GM12878 (cell line): ENCODE measurements around the gene SBNO2. TPM values are rescaled to one million over a fixed set of nuclear protein-coding genes. Genes with fewer than 3 reads are reported as not detected.

Source experiments
- ATAC-seq: fragments of 200-7000 bp; cut with Tn5 transposase; 3 replicates; pipeline ENCODE4 v1.9.1; 2020; ENCODE audit warnings: mild to moderate bottlenecking, moderate library complexity
- BruUV-seq: library from RNA; stranded (reverse); fragments of 400-500 nt; replicated peaks from 2 replicates; lab custom pipeline; 2021; lab: Mats Ljungman, UMichigan
- CTCF ChIA-PET: fragments of 300-600 bp; sonication (Branson Sonifier 250); formaldehyde crosslinking; extraction: SDS; loops from one replicate; lab custom pipeline; 2021; ENCODE audit warnings: inconsistent platforms; lab: Yijun Ruan, JAX
- POLR2A ChIA-PET: fragments of 350-600 bp; formaldehyde crosslinking; extraction: SDS; loops from one replicate; lab custom pipeline; 2021; ENCODE audit warnings: inconsistent platforms; lab: Charles Lee
- RAD21 ChIA-PET: fragments of 300-600 bp; sonication (Branson Sonifier 250); formaldehyde crosslinking; loops from one replicate; lab custom pipeline; 2023; ENCODE audit warnings: antibody characterized with exemption; ENCODE audit not compliant: unreplicated experiment; lab: Charles Lee
- SMC1A ChIA-PET: fragments of 300-600 bp; sonication (Branson Sonifier 250); formaldehyde crosslinking; loops from one replicate; lab custom pipeline; 2023; ENCODE audit not compliant: unreplicated experiment, uncharacterized antibody; lab: Charles Lee
- DNase-seq: peaks from one replicate; pipeline ENCODE4 v3.0.0-alpha.2; 2011; ENCODE audit warnings: low read depth, low spot score
- FAIRE-seq: peaks from 3 replicates; lab custom pipeline; 2011; peaks lifted over from hg19 to GRCh38; lab: Jason Lieb, UNC
- H2AFZ ChIP-seq: 2 replicates; pipeline ENCODE4 v1.6.0; 2011; ENCODE audit warnings: low read depth, low read length, control low read depth; ENCODE audit not compliant: control insufficient read depth
- H3K27ac ChIP-seq: 2 replicates; pipeline ENCODE4 v1.5.1; 2011; ENCODE audit warnings: control low read depth; ENCODE audit not compliant: control insufficient read depth, insufficient read depth
- H3K27me3 ChIP-seq, 2 experiments: replicated peaks in 1 of 2; 2 replicates each; pipeline versions ENCODE4 v1.6.0 to v1.6.1; 2011; ENCODE audit warnings: low read length in 1 of 2; ENCODE audit not compliant: control insufficient read depth in 2 of 2, insufficient read depth in 2 of 2
- H3K36me3 ChIP-seq, 2 experiments: 2 replicates each; pipeline ENCODE4 v1.5.1; 2011; ENCODE audit warnings: low read length in 1 of 2; ENCODE audit not compliant: control insufficient read depth in 2 of 2, insufficient read depth in 2 of 2
- H3K4me1 ChIP-seq: 2 replicates; pipeline ENCODE4 v1.6.1; 2011; ENCODE audit warnings: mild to moderate bottlenecking, low read length, moderate library complexity, mixed read lengths; ENCODE audit not compliant: control insufficient read depth, insufficient read depth
- H3K4me2 ChIP-seq: 2 replicates; pipeline ENCODE4 v1.6.0; 2011; ENCODE audit warnings: control low read depth; ENCODE audit not compliant: control insufficient read depth, insufficient read depth
- H3K4me3 ChIP-seq: fragments of 200-600 bp; sonication (generic); 2 replicates; pipeline ENCODE4 v1.5.1; 2016
- H3K79me2 ChIP-seq: 2 replicates; pipeline ENCODE4 v1.6.0; 2011; ENCODE audit warnings: low read length; ENCODE audit not compliant: control insufficient read depth, insufficient read depth
- H3K9ac ChIP-seq: 2 replicates; pipeline ENCODE4 v1.8.0; 2011; ENCODE audit warnings: low read length, control low read depth, mixed read lengths; ENCODE audit not compliant: control insufficient read depth, insufficient read depth
- H3K9me3 ChIP-seq: replicated peaks from 3 replicates; pipeline ENCODE4 v1.5.1; 2011; ENCODE audit warnings: mild to moderate bottlenecking, low read length; ENCODE audit not compliant: control insufficient read depth, insufficient read depth
- H4K20me1 ChIP-seq: 2 replicates; pipeline ENCODE4 v1.6.0; 2011; ENCODE audit not compliant: control insufficient read depth, insufficient read depth
- ATF7 ChIP-seq: fragments of 450-650 bp; IDR thresholded peaks from 2 replicates; pipeline ENCODE4 v1.6.1; 2016; ENCODE audit warnings: low read depth, mild to moderate bottlenecking
- BACH1 ChIP-seq: fragments of 450-650 bp; IDR thresholded peaks from 2 replicates; pipeline ENCODE4 v1.6.1; 2017; ENCODE audit warnings: mild to moderate bottlenecking, borderline replicate concordance
- BHLHE40 ChIP-seq, 2 experiments: fragments of 450-650 bp in 1 of 2; IDR thresholded peaks; 2 replicates each; pipeline ENCODE4 v1.6.1; 2011 to 2017; ENCODE audit warnings: low read depth in 2 of 2, borderline replicate concordance in 1 of 2, improper control_type of control experiment in 1 of 2, low read length in 1 of 2, mild to moderate bottlenecking in 1 of 2
- CHD4 ChIP-seq: fragments of 200-600 bp; sonication (generic); IDR thresholded peaks from 2 replicates; pipeline ENCODE4 v1.6.1; 2016; ENCODE audit warnings: mild to moderate bottlenecking
- FOS ChIP-seq: IDR thresholded peaks from 3 replicates; pipeline ENCODE4 v1.6.1; 2011; ENCODE audit warnings: borderline replicate concordance; ENCODE audit not compliant: insufficient read length; ENCODE audit errors: extremely low read depth
- GATAD2B ChIP-seq: fragments of 450-650 bp; conservative IDR thresholded peaks from 2 replicates; pipeline ENCODE4 v1.6.1; 2017; ENCODE audit warnings: low read depth, mild to moderate bottlenecking, moderate library complexity
- HDAC6 ChIP-seq: fragments of 200-600 bp; sonication (generic); IDR thresholded peaks from one replicate; pipeline ENCODE4 v1.8.0; 2017; ENCODE audit warnings: antibody characterized with exemption; ENCODE audit not compliant: unreplicated experiment
- NFYA ChIP-seq: IDR thresholded peaks from 2 replicates; pipeline ENCODE4 v1.6.1; 2011; ENCODE audit warnings: low read depth, mild to moderate bottlenecking, low read length, improper control_type of control experiment, borderline replicate concordance
- NR2F1 ChIP-seq: fragments of 450-650 bp; conservative IDR thresholded peaks from 2 replicates; pipeline ENCODE4 v1.6.1; 2017; ENCODE audit warnings: mild to moderate bottlenecking
- NRF1 ChIP-seq: conservative IDR thresholded peaks from 2 replicates; pipeline ENCODE4 v1.6.1; 2011; ENCODE audit warnings: mild to moderate bottlenecking, low read depth, low read length, improper control_type of control experiment
- PML ChIP-seq: IDR thresholded peaks from 2 replicates; pipeline ENCODE4 v1.6.1; 2012; ENCODE audit warnings: low read length, inconsistent platforms
- REST ChIP-seq: IDR thresholded peaks from 2 replicates; pipeline ENCODE4 v1.6.1; 2012; ENCODE audit warnings: mild to moderate bottlenecking, low read depth, low read length
- SMAD1 ChIP-seq: fragments of 450-650 bp; IDR thresholded peaks from 2 replicates; pipeline ENCODE4 v1.6.1; 2018; ENCODE audit warnings: mild to moderate bottlenecking, low read depth; ENCODE audit not compliant: partially characterized antibody
- STAT3 ChIP-seq: IDR thresholded peaks from 2 replicates; pipeline ENCODE4 v1.6.1; 2011; ENCODE audit warnings: low read depth, low read length, improper control_type of control experiment
- TCF12 ChIP-seq: IDR thresholded peaks from 2 replicates; pipeline ENCODE4 v1.6.1; 2011; ENCODE audit warnings: low read depth, mild to moderate bottlenecking, low read length
- ZZZ3 ChIP-seq: IDR thresholded peaks from 2 replicates; pipeline ENCODE4 v1.6.1; 2011; ENCODE audit warnings: low read depth; ENCODE audit not compliant: control insufficient read depth, insufficient read length
- WGBS: methylation state at CpG from one replicate; pipeline ENCODE4 v1.1.6; 2016; ENCODE audit warnings: low lambda C conversion rate; ENCODE audit not compliant: insufficient replicate concordance, insufficient coverage; ENCODE audit errors: missing lambda C conversion rate; 5-methylcytosine and 5-hydroxymethylcytosine counted together
- in situ Hi-C: fragments of 300-500 bp; cut with MboI; formaldehyde crosslinking; loops from 9 replicates; pipeline ENCODE4 v1.14.3; 2018; ENCODE audit warnings: mixed read lengths
- intact Hi-C: fragments of 100-400 bp; cut with micrococcal nuclease; formaldehyde crosslinking; loops from one replicate; pipeline ENCODE4 v1.14.2; 2022; ENCODE audit not compliant: unreplicated experiment
- polyA plus RNA-seq, 11 experiments: library from polyadenylated mRNA; depleted of rRNA in 4 of 11; unstranded in 6 of 11; stranded (reverse) in 5 of 11; fragments of >200 nt; fragmentation: Nextera tagmentation in 4 of 11; fragmentation: Illumina TruSeq in 1 of 11; extraction: Ambion mirVana in 4 of 11; extraction: Trizol in 1 of 11; gene quantifications; 1 replicate in 1 of 11; 2 replicates in 10 of 11; pipeline versions ENCODE4 v1.2.1 to v1.2.3, GENCODE V29; 2011 to 2016; ENCODE audit warnings: inconsistent platforms in 2 of 11, missing spikeins in 2 of 11, low read depth in 1 of 11
- total RNA-seq, 4 experiments: library from RNA; depleted of rRNA in 3 of 4; stranded (reverse); fragments of >200 nt in 3 of 4; fragmentation: Illumina TruSeq in 1 of 4; extraction: Trizol in 1 of 4; gene quantifications; 2 replicates each; pipeline versions ENCODE4 v1.2.1 to v1.2.3, GENCODE V29; 2013 to 2021
- TF ChIP-seq, protein P1 (sequence below): fragments of 450-650 bp; conservative IDR thresholded peaks from 2 replicates; pipeline ENCODE4 v1.6.1; 2017; ENCODE audit warnings: mild to moderate bottlenecking, moderate library complexity

The SBNO2 gene
- total and polyA plus RNA-seq, 10 of the 15 experiments (the other 5 are each of a cell fraction or from before 2014, with no cell fraction given): 0.08 to 44.6 (median 5.4) TPM

DNA sequence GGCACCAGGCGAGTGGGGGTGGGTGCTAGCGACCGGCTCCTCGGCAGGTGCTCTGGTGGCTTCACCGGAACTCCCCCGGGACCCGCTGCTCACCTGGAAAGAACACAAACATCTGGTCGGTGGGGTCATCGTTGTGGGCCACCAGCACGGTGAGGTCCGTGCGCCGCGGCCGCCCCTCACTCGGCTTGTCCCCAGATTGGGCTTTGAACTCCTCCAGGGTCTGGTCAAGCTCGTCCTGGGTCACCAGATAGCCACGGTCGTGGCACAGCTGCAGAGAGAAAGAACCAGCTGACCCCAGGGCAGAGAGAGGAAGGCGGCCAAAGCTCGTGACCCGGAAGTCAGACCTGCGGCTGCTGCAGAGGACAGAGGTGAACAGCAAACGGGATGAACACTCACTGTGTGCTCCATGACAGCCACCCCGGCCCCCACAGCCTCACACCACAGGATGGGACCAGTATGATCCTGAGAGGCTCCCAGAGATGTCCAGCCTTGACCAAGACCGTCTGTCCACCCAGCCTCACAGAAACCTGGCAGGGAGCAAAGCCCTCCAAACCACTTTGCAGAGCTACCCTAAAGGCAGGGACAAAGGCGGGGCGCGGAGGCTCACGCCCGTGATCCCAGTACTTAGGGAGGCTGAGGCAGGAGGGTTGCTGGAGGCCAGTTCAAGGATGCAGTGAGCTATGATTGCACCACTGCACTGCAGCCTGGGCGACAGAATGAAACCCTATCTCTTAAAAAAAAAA, 80.1 kb downstream of the SBNO2 start (continued):
- TF ChIP-seq SMAD1: no peak
- 0 out of 2 replicates have a peak, but pooled peaks have one; percentile 26 for TF ChIP-seq GATAD2B
- TF ChIP-seq BHLHE40 (IDR thresholded peaks at IDR 0.05; ENCODE audit: borderline replicate concordance in 1 of 2, low read depth in 2 of 2, low read length in 1 of 2): peak in 1 of 2 experiments; percentile 24; a peak in 1 of 4 replicates
- TF ChIP-seq NR2F1: peak; percentile 59
- TF ChIP-seq PML: no peak

- ChIA-PET SMC1A (interaction anchor here (0.9 kb wide), 1 partner anchor 29 kb away, joined by 3 read pairs; no protein-coding TSS in a partner anchor), POLR2A (interaction anchor here (0.5 to 3.1 kb wide), 6 partner anchors 8 to 97 kb away, joined by 4 to 25 read pairs (median 8); partner anchors contain the start of gene GPX4), RAD21 (interaction anchor here (1.7 kb wide), 1 partner anchor 29 kb away, joined by 6 read pairs; no protein-coding TSS in a partner anchor), CTCF (interaction anchor here (0.6 to 1.4 kb wide), 3 partner anchors 12 to 35 kb away, joined by 3 to 6 read pairs (median 4); no protein-coding TSS in a partner anchor)
- 86% methylated on average over 13 of the region's 15 CpGs for WGBS
- no TSS peak for BruUV-seq
- Histone ChIP-seq H3K4me2 (peak overlapping the region; percentile 85; the same call in 1 of the 2 replicates), H3K9ac (peak overlapping the region; percentile 87; the same call in 1 of the 2 replicates), H3K27me3 (no peaks in the 10 kb centered on the region), H3K27ac (no peak overlapping the region), H3K4me1 (peaks cover 19% of the 10 kb centered on the region), H3K79me2 (peaks cover 24% of the 10 kb centered on the region), H2AFZ (no peak overlapping the region), H3K4me3 (peak overlapping the region; percentile 96), H3K36me3 (peaks cover 0 to 26% of the 10 kb centered on the region in 2 experiments), H3K9me3 (no peaks in the 10 kb centered on the region), H4K20me1 (no peaks in the 10 kb centered on the region)
- ATAC-seq (no peak), DNase-seq (no peak), FAIRE-seq (no peak)
- in situ Hi-C loops (no loop called here), intact Hi-C loops (no loop called here)
- no peak for TF ChIP-seq CHD4
- TF ChIP-seq NFYA: no peak
- TF ChIP-seq, protein P1, sequence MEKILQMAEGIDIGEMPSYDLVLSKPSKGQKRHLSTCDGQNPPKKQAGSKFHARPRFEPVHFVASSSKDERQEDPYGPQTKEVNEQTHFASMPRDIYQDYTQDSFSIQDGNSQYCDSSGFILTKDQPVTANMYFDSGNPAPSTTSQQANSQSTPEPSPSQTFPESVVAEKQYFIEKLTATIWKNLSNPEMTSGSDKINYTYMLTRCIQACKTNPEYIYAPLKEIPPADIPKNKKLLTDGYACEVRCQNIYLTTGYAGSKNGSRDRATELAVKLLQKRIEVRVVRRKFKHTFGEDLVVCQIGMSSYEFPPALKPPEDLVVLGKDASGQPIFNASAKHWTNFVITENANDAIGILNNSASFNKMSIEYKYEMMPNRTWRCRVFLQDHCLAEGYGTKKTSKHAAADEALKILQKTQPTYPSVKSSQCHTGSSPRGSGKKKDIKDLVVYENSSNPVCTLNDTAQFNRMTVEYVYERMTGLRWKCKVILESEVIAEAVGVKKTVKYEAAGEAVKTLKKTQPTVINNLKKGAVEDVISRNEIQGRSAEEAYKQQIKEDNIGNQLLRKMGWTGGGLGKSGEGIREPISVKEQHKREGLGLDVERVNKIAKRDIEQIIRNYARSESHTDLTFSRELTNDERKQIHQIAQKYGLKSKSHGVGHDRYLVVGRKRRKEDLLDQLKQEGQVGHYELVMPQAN: no peak
- no peak for TF ChIP-seq PML
- no peak for TF ChIP-seq TCF12
- no peak for TF ChIP-seq FOS
- TF ChIP-seq STAT3: no peak
- no peak for TF ChIP-seq HDAC6
- no peak for TF ChIP-seq ZZZ3
- no peak for TF ChIP-seq REST
- TF ChIP-seq NRF1: no peak
- TF ChIP-seq BACH1: no peak
- TF ChIP-seq ATF7: no peak
Measured at GRCh38 chr19:1093330-1093729, 80.7 kb downstream of the SBNO2 start.
